H9 (cell line): ENCODE results near the gene ADGRG7. TPM values are rescaled to one million over a fixed set of nuclear protein-coding genes. Genes with fewer than 3 reads are reported as not detected.

Source experiments
- DNase-seq: peaks from one replicate; pipeline ENCODE4 v3.0.0-alpha.2; 2017
- H2AFZ ChIP-seq: one replicate; pipeline ENCODE4 v1.6.1; 2013; ENCODE audit warnings: mild to moderate bottlenecking, low read length, control low read depth, moderate library complexity
- H2AK5ac ChIP-seq: 2 replicates; pipeline ENCODE4 v1.6.1; 2013; ENCODE audit warnings: low read length, control low read depth, mixed read lengths; ENCODE audit not compliant: insufficient read length
- H2BK120ac ChIP-seq: one replicate; pipeline ENCODE4 v1.6.1; 2013; ENCODE audit warnings: low read depth, mild to moderate bottlenecking, low read length, control low read depth, inconsistent platforms; ENCODE audit not compliant: poor library complexity, severe bottlenecking
- H2BK12ac ChIP-seq: 2 replicates; pipeline ENCODE4 v1.6.1; 2013; ENCODE audit warnings: low read length, control low read depth, mixed read lengths, low read depth; ENCODE audit not compliant: insufficient read length
- H2BK15ac ChIP-seq: 2 replicates; pipeline ENCODE4 v1.6.1; 2013; ENCODE audit warnings: low read depth, low read length, control low read depth
- H2BK20ac ChIP-seq: one replicate; pipeline ENCODE4 v1.6.1; 2013; ENCODE audit warnings: low read depth, mild to moderate bottlenecking, low read length, control low read depth, inconsistent platforms; ENCODE audit not compliant: poor library complexity, severe bottlenecking
- H2BK5ac ChIP-seq: 2 replicates; pipeline ENCODE4 v1.6.1; 2013; ENCODE audit warnings: low read length, control low read depth, mixed read lengths; ENCODE audit not compliant: insufficient read length
- H3K14ac ChIP-seq: 2 replicates; pipeline ENCODE4 v1.6.1; 2013; ENCODE audit warnings: low read length, control low read depth; ENCODE audit not compliant: insufficient read depth
- H3K18ac ChIP-seq: 2 replicates; pipeline ENCODE4 v1.6.1; 2013; ENCODE audit warnings: low read depth, mild to moderate bottlenecking, mixed read lengths, low read length, control low read depth; ENCODE audit not compliant: insufficient read length
- H3K23ac ChIP-seq: 2 replicates; pipeline ENCODE4 v1.6.1; 2013; ENCODE audit warnings: low read length, control low read depth, mixed read lengths, low read depth; ENCODE audit not compliant: insufficient read length
- H3K23me2 ChIP-seq: 2 replicates; pipeline ENCODE4 v1.6.1; 2013; ENCODE audit warnings: low read depth, mild to moderate bottlenecking, mixed read lengths, low read length, control low read depth; ENCODE audit not compliant: insufficient read length, poor library complexity, severe bottlenecking
- H3K27ac ChIP-seq: 2 replicates; pipeline ENCODE4 v1.5.1; 2013; ENCODE audit warnings: low read length, control low read depth, mixed read lengths, low read depth; ENCODE audit not compliant: insufficient read length
- H3K27me3 ChIP-seq: 2 replicates; pipeline ENCODE4 v1.6.1; 2013; ENCODE audit warnings: low read length, control low read depth, inconsistent platforms; ENCODE audit not compliant: insufficient read depth
- H3K4ac ChIP-seq: 2 replicates; pipeline ENCODE4 v1.6.1; 2013; ENCODE audit warnings: low read depth, mild to moderate bottlenecking, control low read depth, inconsistent platforms, low read length, moderate library complexity
- H3K4me1 ChIP-seq: 2 replicates; pipeline ENCODE4 v1.6.1; 2013; ENCODE audit warnings: low read length, control low read depth, inconsistent platforms; ENCODE audit not compliant: insufficient read depth
- H3K4me2 ChIP-seq: 2 replicates; pipeline ENCODE4 v1.6.1; 2013; ENCODE audit warnings: low read length, control low read depth, mixed read lengths; ENCODE audit not compliant: insufficient read length, insufficient read depth
- H3K56ac ChIP-seq: 2 replicates; pipeline ENCODE4 v1.6.1; 2013; ENCODE audit warnings: low read depth, mild to moderate bottlenecking, mixed read lengths, low read length, control low read depth; ENCODE audit not compliant: insufficient read length
- H3K79me1 ChIP-seq: 2 replicates; pipeline ENCODE4 v1.6.1; 2013; ENCODE audit warnings: low read depth, mild to moderate bottlenecking, moderate library complexity, low read length, control low read depth, inconsistent platforms; ENCODE audit not compliant: insufficient read depth, poor library complexity, severe bottlenecking
- H3K79me2 ChIP-seq: 2 replicates; pipeline ENCODE4 v1.6.1; 2013; ENCODE audit warnings: low read length, control low read depth, inconsistent platforms; ENCODE audit not compliant: insufficient read depth
- H3K9ac ChIP-seq: 2 replicates; pipeline ENCODE4 v1.6.1; 2013; ENCODE audit warnings: low read length, control low read depth, mixed read lengths; ENCODE audit not compliant: insufficient read length; ENCODE audit errors: extremely low read depth
- H3K9me3 ChIP-seq: one replicate; pipeline ENCODE4 v1.6.1; 2013; ENCODE audit warnings: low read depth, low read length, inconsistent platforms; ENCODE audit not compliant: control insufficient read depth
- H3T11ph ChIP-seq: one replicate; pipeline ENCODE4 v1.6.1; 2013; ENCODE audit warnings: mild to moderate bottlenecking, low read length, control low read depth, inconsistent platforms
- H4K20me1 ChIP-seq: one replicate; pipeline ENCODE4 v1.6.1; 2013; ENCODE audit not compliant: control insufficient read depth, insufficient read length, insufficient read depth
- H4K5ac ChIP-seq: 2 replicates; pipeline ENCODE4 v1.6.1; 2013; ENCODE audit warnings: low read depth, mild to moderate bottlenecking, mixed read lengths, low read length, control low read depth; ENCODE audit not compliant: insufficient read length
- H4K8ac ChIP-seq: replicated peaks from 2 replicates; pipeline ENCODE4 v1.6.1; 2013; ENCODE audit warnings: low read length, control low read depth, mixed read lengths, low read depth; ENCODE audit not compliant: insufficient read length
- H4K91ac ChIP-seq: 2 replicates; pipeline ENCODE4 v1.6.1; 2013; ENCODE audit warnings: low read depth, mild to moderate bottlenecking, moderate library complexity, mixed read lengths, low read length, control low read depth; ENCODE audit not compliant: insufficient read length
- H3K27ac Mint-ChIP-seq, 3 experiments: 2 replicates in 2 of 3; 3 replicates in 1 of 3; pipeline ENCODE4 v1.8.0; 2020 to 2021; ENCODE audit warnings: mixed read lengths in 3 of 3, mild to moderate bottlenecking in 1 of 3, moderate library complexity in 1 of 3
- H3K27me3 Mint-ChIP-seq: 2 replicates; pipeline ENCODE4 v1.8.0; 2021; ENCODE audit warnings: low read depth, mild to moderate bottlenecking, moderate library complexity, mixed read lengths
- H3K36me3 Mint-ChIP-seq, 3 experiments: 2 replicates in 2 of 3; 3 replicates in 1 of 3; pipeline ENCODE4 v1.8.0; 2020 to 2021; ENCODE audit warnings: low read depth in 3 of 3, mixed read lengths in 3 of 3; ENCODE audit not compliant: insufficient read depth in 1 of 3
- H3K4me1 Mint-ChIP-seq, 2 experiments: 2 replicates each; pipeline ENCODE4 v1.8.0; 2020; ENCODE audit warnings: mixed read lengths in 2 of 2
- H3K4me3 Mint-ChIP-seq, 2 experiments: 2 replicates in 1 of 2; 3 replicates in 1 of 2; pipeline ENCODE4 v1.8.0; 2020 to 2021; ENCODE audit warnings: mild to moderate bottlenecking in 2 of 2, mixed read lengths in 2 of 2, moderate library complexity in 1 of 2
- H3K9me3 Mint-ChIP-seq, 2 experiments: 2 replicates in 1 of 2; 3 replicates in 1 of 2; pipeline ENCODE4 v1.8.0; 2020; ENCODE audit warnings: mild to moderate bottlenecking in 2 of 2, mixed read lengths in 2 of 2, moderate library complexity in 1 of 2
- CTCF ChIP-seq: fragments of 200-600 bp; sonication (generic); conservative IDR thresholded peaks from 3 replicates; pipeline ENCODE4 v1.8.0; 2021; ENCODE audit warnings: antibody characterized with exemption, mild to moderate bottlenecking
- total RNA-seq: library from RNA; stranded (reverse); gene quantifications from 2 replicates; pipeline ENCODE4 v1.2.1, GENCODE V29; 2021

ADGRG7 gene
- total RNA-seq, 1 experiment from 2014 or later, result not detected

GRCh38 chr3:100715176-100715575 is 105.8 kb downstream of the ADGRG7 start:
- Histone ChIP-seq H3K27ac (no peak overlapping the region), H2BK120ac (no peak overlapping the region), H2BK5ac (no peak overlapping the region), H2BK12ac (no peak overlapping the region), H3K4me2 (no peak overlapping the region), H3K27me3 (no peaks in the 10 kb centered on the region), H4K5ac (no peak overlapping the region), H2AFZ (no peak overlapping the region), H3K18ac (no peak overlapping the region), H4K91ac (no peak overlapping the region), H2BK20ac (no peak overlapping the region), H3K4ac (no peak overlapping the region), H3K4me1 (no peaks in the 10 kb centered on the region), H3K79me1 (peaks cover 2% of the 10 kb centered on the region), H3K79me2 (peaks cover 29% of the 10 kb centered on the region; the same call in 1 of the 2 replicates), H3T11ph (no peak overlapping the region), H4K8ac (no peak overlapping the region), H3K9ac (no peak overlapping the region), H2BK15ac (no peak overlapping the region), H3K56ac (no peak overlapping the region), H3K23ac (no peak overlapping the region), H4K20me1 (no peaks in the 10 kb centered on the region), H3K14ac (no peak overlapping the region), H3K9me3 (no peaks in the 10 kb centered on the region), H3K23me2 (peaks cover 4% of the 10 kb centered on the region), H2AK5ac (no peak overlapping the region)
- no peak overlapping the region for H3K4me3 Mint-ChIP-seq
- DNase-seq, result no peak
- no peaks in the 10 kb centered on the region for H3K9me3 Mint-ChIP-seq
- H3K36me3 Mint-ChIP-seq, result peaks cover 32 to 64% (median 63%) of the 10 kb centered on the region in 3 experiments
- peaks cover 21 to 29% of the 10 kb centered on the region in 2 experiments for H3K4me1 Mint-ChIP-seq
- no peak overlapping the region for H3K27ac Mint-ChIP-seq
- H3K27me3 Mint-ChIP-seq, result no peaks in the 10 kb centered on the region
- no peak for TF ChIP-seq CTCF
